Measurements from ENCODE around the gene ABHD2.

DNA sequence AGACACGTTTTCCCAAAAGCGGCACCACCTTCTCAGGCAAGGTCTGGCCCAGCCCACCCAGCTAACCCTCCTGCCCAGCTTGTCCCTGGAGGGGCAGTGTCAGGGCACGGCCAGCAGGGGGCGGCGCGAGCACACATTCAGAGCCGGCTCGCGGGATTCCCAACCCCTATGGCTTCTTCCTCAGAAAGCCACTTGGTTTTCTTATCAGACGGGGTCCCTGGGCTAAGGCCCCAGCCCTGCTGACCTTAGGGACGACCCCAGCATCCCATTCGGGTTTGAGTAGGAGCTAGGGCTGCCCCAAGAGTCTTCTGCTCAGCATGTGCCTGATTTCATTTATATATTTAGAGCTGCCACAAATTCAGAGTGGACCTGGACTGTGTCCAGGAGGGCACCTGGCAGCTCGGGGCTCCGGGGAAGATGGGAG lies 118.7 kb downstream of the ABHD2 start:
- TF ChIP-seq HDGF (IDR thresholded peaks at IDR 0.05; ENCODE audit: borderline replicate concordance) (no peak), TARDBP (IDR thresholded peaks at IDR 0.05) (no peak), SP1 (IDR thresholded peaks at IDR 0.05) (no peak), FOXM1 (IDR thresholded peaks at IDR 0.05; ENCODE audit: borderline replicate concordance) (no peak), FOXK2 (IDR thresholded peaks at IDR 0.05) (no peak), ARNT (IDR thresholded peaks at IDR 0.05) (no peak), ELF4 (IDR thresholded peaks at IDR 0.05) (no peak), CTBP1 (IDR thresholded peaks at IDR 0.05; ENCODE audit: borderline replicate concordance) (no peak), SUZ12 (IDR thresholded peaks at IDR 0.05) (no peak), BHLHE40 (IDR thresholded peaks at IDR 0.05; ENCODE audit: borderline replicate concordance) (no peak), LEF1 (IDR thresholded peaks at IDR 0.05; ENCODE audit: borderline replicate concordance) (no peak), NFRKB (IDR thresholded peaks at IDR 0.05) (no peak)
- TF ChIP-seq, protein P1, sequence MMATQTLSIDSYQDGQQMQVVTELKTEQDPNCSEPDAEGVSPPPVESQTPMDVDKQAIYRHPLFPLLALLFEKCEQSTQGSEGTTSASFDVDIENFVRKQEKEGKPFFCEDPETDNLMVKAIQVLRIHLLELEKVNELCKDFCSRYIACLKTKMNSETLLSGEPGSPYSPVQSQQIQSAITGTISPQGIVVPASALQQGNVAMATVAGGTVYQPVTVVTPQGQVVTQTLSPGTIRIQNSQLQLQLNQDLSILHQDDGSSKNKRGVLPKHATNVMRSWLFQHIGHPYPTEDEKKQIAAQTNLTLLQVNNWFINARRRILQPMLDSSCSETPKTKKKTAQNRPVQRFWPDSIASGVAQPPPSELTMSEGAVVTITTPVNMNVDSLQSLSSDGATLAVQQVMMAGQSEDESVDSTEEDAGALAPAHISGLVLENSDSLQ (IDR thresholded peaks at IDR 0.05), result no peak
